ENCODE data around the gene MTA1.

MTA1 gene

DNA sequence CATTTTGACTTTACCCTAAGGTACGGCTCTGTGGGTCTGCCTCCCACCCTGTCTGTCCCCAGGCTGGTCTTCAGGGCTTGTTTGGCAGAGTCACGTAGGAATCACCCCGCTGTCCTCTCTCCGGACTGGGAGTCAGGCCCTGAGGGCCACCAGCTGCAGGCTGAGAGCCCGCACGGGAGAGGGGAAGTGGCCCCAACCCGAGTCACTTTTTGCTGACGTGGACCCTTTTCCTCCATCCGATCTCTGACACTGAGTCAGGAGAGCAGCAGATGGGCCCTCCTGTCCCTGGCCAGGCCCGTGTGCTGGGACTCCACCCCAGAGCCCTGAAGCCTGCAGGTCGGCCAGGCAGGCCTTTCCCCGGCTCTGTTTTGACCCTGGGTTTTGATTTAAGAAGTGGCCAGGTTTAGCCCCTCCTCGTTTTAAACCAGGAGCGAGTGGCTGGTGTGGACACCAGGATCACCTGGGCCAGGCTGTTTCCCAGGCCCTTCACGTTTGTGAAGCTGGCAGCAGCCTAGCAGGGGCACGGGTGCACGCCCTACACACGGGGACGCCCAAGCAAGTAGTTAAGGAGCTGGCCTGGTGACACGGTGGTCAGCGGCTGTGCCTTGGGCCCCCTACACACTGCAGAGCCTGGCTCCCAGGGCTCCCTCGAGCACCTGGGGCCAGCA is 33.8 kb upstream of the MTA1 start:
- H3K36me3 ChIP-seq (ENCODE audit: control insufficient read depth, low read length) = no peaks in the 10 kb centered on the region
- TF ChIP-seq, protein P1, sequence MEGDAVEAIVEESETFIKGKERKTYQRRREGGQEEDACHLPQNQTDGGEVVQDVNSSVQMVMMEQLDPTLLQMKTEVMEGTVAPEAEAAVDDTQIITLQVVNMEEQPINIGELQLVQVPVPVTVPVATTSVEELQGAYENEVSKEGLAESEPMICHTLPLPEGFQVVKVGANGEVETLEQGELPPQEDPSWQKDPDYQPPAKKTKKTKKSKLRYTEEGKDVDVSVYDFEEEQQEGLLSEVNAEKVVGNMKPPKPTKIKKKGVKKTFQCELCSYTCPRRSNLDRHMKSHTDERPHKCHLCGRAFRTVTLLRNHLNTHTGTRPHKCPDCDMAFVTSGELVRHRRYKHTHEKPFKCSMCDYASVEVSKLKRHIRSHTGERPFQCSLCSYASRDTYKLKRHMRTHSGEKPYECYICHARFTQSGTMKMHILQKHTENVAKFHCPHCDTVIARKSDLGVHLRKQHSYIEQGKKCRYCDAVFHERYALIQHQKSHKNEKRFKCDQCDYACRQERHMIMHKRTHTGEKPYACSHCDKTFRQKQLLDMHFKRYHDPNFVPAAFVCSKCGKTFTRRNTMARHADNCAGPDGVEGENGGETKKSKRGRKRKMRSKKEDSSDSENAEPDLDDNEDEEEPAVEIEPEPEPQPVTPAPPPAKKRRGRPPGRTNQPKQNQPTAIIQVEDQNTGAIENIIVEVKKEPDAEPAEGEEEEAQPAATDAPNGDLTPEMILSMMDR (IDR thresholded peaks at IDR 0.05; ENCODE audit: low read depth, low read length, poor library complexity, severe bottlenecking) = no peak
- TF ChIP-seq EZH2phosphoT487 (IDR thresholded peaks at IDR 0.05; ENCODE audit: borderline replicate concordance, low read length) = no peak

DNA sequence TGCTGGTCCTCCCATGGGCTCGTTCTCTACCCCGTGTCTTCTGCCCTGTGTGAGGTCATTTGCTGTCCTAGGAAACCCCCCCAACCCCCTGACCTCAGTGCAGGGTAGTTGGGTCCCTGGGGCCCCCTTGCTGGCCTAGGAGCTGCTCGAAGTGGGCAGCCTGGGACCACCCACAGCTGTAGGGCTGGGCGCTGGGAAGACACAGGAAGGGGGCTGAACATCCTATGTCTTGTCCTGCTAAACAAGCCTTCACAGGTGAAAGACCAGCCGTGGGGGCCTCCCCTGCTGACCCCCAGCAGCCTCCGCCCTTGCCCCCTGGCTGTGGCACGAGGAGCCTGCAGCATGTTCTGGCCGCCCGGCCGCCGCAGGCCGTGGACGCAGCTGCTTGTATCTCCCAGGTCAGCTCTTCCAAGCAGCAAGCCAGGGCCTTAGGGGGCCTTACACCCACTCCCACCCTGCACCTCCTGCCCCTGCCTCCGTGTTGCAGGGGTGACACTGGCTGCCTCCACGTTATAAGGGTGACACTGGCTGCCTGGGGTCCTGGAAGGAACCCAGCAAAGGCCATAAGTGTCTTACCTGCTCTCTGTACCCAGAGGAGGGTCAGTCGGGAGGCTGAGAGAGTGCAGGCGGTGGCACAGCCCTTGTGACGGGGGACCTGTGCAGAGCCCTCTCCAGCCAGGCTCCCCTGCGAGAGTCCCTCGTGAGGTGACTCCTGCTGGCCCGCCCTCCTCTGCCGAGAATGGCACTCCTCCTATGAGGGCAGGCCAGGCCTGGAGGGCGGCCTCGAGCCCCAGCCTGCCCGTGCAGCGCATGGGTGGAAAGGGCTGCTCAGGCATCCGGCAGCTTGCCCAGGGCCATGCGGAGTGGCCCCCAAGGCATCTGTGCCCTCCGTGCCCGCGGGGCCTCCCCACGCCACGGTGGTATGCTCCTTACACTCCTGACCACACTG is 32.8 kb upstream of the MTA1 start:
- H3K9me2 ChIP-seq (replicated peaks; ENCODE audit: control insufficient read depth, low read length) = no peaks in the 10 kb centered on the region
- no peaks in the 10 kb centered on the region for H4K20me1 ChIP-seq (ENCODE audit: control insufficient read depth, insufficient read depth, low read depth, low read length)
- no peaks in the 10 kb centered on the region for H3K79me2 ChIP-seq (ENCODE audit: control insufficient read depth, low read length)
- H3K4me3 ChIP-seq (ENCODE audit: low read length) = no peak overlapping the region
- H3F3A ChIP-seq (ENCODE audit: control insufficient read depth, insufficient read depth) = no peaks in the 10 kb centered on the region
- H3K4me2 ChIP-seq (ENCODE audit: low read length) = no peak overlapping the region
- H3K4me1 ChIP-seq (ENCODE audit: control insufficient read depth, low read length) = peaks cover 9% of the 10 kb centered on the region
- H3K27me3 ChIP-seq (ENCODE audit: control insufficient read depth, low read length) = no peaks in the 10 kb centered on the region
- H3K9me3 ChIP-seq (ENCODE audit: control insufficient read depth, insufficient read depth, low read length) = no peaks in the 10 kb centered on the region
- TF ChIP-seq EZH2phosphoT487 (IDR thresholded peaks at IDR 0.05; ENCODE audit: borderline replicate concordance, low read length) = no peak
- TF ChIP-seq, protein P1 (IDR thresholded peaks at IDR 0.05; ENCODE audit: low read depth, low read length, poor library complexity, severe bottlenecking) = no peak
- no peaks in the 10 kb centered on the region for H3K36me3 ChIP-seq (ENCODE audit: control insufficient read depth, low read length)
- H3K27ac ChIP-seq (ENCODE audit: low read depth, low read length) = no peak overlapping the region

More for the DNA sequence above, 33.8 kb upstream of the MTA1 start:
- no peak overlapping the region for H3K27ac ChIP-seq (ENCODE audit: low read depth, low read length)
- H3K4me1 ChIP-seq (ENCODE audit: control insufficient read depth, low read length) = peaks cover 9% of the 10 kb centered on the region
- H3K9me3 ChIP-seq (ENCODE audit: control insufficient read depth, insufficient read depth, low read length) = no peaks in the 10 kb centered on the region
- no peaks in the 10 kb centered on the region for H4K20me1 ChIP-seq (ENCODE audit: control insufficient read depth, insufficient read depth, low read depth, low read length)
- H3F3A ChIP-seq (ENCODE audit: control insufficient read depth, insufficient read depth) = no peaks in the 10 kb centered on the region
- no peaks in the 10 kb centered on the region for H3K79me2 ChIP-seq (ENCODE audit: control insufficient read depth, low read length)
- H3K27me3 ChIP-seq (ENCODE audit: control insufficient read depth, low read length) = no peaks in the 10 kb centered on the region
- H3K9me2 ChIP-seq (replicated peaks; ENCODE audit: control insufficient read depth, low read length) = no peaks in the 10 kb centered on the region
- no peak overlapping the region for H3K4me2 ChIP-seq (ENCODE audit: low read length)
- H3K4me3 ChIP-seq (ENCODE audit: low read length) = no peak overlapping the region

DNA sequence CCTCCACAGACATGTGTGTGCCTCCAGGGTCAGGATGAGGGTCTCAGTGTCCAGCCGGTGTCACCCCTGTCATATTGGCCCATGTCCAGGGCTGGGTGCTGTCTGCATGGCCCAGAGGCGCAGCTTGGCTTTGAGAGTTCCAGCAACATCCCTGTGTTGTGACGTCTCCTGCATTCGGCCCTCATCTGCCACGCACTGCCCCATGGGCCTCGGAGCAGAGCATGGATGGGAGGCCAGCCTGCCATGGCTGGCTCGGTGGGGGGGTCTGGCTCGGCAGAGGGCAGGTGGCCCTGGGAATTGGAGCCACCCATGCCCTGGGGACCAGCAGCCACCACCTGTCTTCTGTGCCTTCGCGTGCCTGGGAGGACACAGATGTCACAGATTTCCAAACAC is 32.1 kb upstream of the MTA1 start:
- no peaks in the 10 kb centered on the region for H3K9me3 ChIP-seq (ENCODE audit: control insufficient read depth, insufficient read depth, low read length)
- no peaks in the 10 kb centered on the region for H3K27me3 ChIP-seq (ENCODE audit: control insufficient read depth, low read length)
- H3K36me3 ChIP-seq (ENCODE audit: control insufficient read depth, low read length) = no peaks in the 10 kb centered on the region
- H3F3A ChIP-seq (ENCODE audit: control insufficient read depth, insufficient read depth) = no peaks in the 10 kb centered on the region
- no peaks in the 10 kb centered on the region for H3K79me2 ChIP-seq (ENCODE audit: control insufficient read depth, low read length)
- TF ChIP-seq EZH2phosphoT487 (IDR thresholded peaks at IDR 0.05; ENCODE audit: borderline replicate concordance, low read length) = no peak
- TF ChIP-seq, protein P1 (IDR thresholded peaks at IDR 0.05; ENCODE audit: low read depth, low read length, poor library complexity, severe bottlenecking) = no peak
- no peaks in the 10 kb centered on the region for H4K20me1 ChIP-seq (ENCODE audit: control insufficient read depth, insufficient read depth, low read depth, low read length)
- no peaks in the 10 kb centered on the region for H3K9me2 ChIP-seq (replicated peaks; ENCODE audit: control insufficient read depth, low read length)
- no peak overlapping the region for H3K27ac ChIP-seq (ENCODE audit: low read depth, low read length)
- no peak overlapping the region for H3K4me2 ChIP-seq (ENCODE audit: low read length)
- no peak overlapping the region for H3K4me3 ChIP-seq (ENCODE audit: low read length)
- H3K4me1 ChIP-seq (ENCODE audit: control insufficient read depth, low read length) = peaks cover 9% of the 10 kb centered on the region
